Uterus (tissue), 4 donors: ENCODE measurements around the gene MRPS15. TPM values are rescaled to one million over a fixed set of nuclear protein-coding genes. Genes with fewer than 3 reads are reported as not detected.

ENCODE experiments used
- DNase-seq, 2 donors: peaks; one replicate each; pipeline ENCODE4 v3.0.0-alpha.2; 2019 to 2020
- H3K27ac ChIP-seq, 2 donors: fragments of 200-600 bp; sonication (generic); 1 replicate in 1 of 2; 2 replicates in 1 of 2; pipeline ENCODE4 v1.5.1; 2016 to 2018
- H3K27me3 ChIP-seq, 2 donors: fragments of 200-600 bp; sonication (generic); one replicate each; pipeline ENCODE4 v1.5.1; 2018 to 2019; ENCODE audit warnings: control low read depth in 1 of 2
- H3K36me3 ChIP-seq, 2 donors: fragments of 200-600 bp; sonication (generic); one replicate each; pipeline ENCODE4 v1.5.1; 2019; ENCODE audit warnings: control low read depth in 1 of 2
- H3K4me1 ChIP-seq, 2 donors: fragments of 200-600 bp; sonication (generic); one replicate each; pipeline ENCODE4 v1.5.1; 2018 to 2019; ENCODE audit warnings: control low read depth in 1 of 2
- H3K4me3 ChIP-seq, 2 donors: fragments of 200-600 bp; sonication (generic); 1 replicate in 1 of 2; 2 replicates in 1 of 2; pipeline ENCODE4 v1.5.1; 2018 to 2019; ENCODE audit warnings: mild to moderate bottlenecking in 1 of 2
- H3K9me3 ChIP-seq, 2 donors: fragments of 200-600 bp; sonication (generic); one replicate each; pipeline ENCODE4 v1.5.1; 2019; ENCODE audit warnings: control low read depth in 1 of 2
- POLR2A ChIP-seq, 2 donors: fragments of 450-650 bp; IDR thresholded peaks; one replicate each; pipeline ENCODE4 v1.6.1; 2016; ENCODE audit warnings: antibody characterized with exemption in 2 of 2, mild to moderate bottlenecking in 1 of 2, moderate library complexity in 1 of 2
- intact Hi-C: fragments of 100-400 bp; cut with DNase I; formaldehyde crosslinking; loops from one replicate; pipeline ENCODE4 v1.15.1; 2023; ENCODE audit warnings: low total_unique reads
- total RNA-seq, 4 donors: library from RNA; depleted of rRNA in 3 of 4; stranded (reverse); fragments of >200 nt in 3 of 4; gene quantifications; one replicate each; pipeline versions ENCODE4 v1.1.0 to v1.2.4, GENCODE V29; 2014 to 2023
- TF ChIP-seq, protein P1 (sequence below), 4 experiments: fragments of 200-600 bp in 2 of 4; fragments of 450-650 bp in 2 of 4; sonication (generic) in 2 of 4; IDR thresholded peaks; one replicate each; pipeline ENCODE4 v1.5.1; 2016 to 2019; ENCODE audit warnings: antibody characterized with exemption in 4 of 4, mild to moderate bottlenecking in 2 of 4, moderate library complexity in 1 of 4
- donor health status: DM: yes; HTN: yes; CAD: no.

Gene MRPS15
- total RNA-seq, 4 donors from 2014 or later, result 25.0 to 43.5 (median 36.3) TPM

- H3K9me3 ChIP-seq, result no peaks in the 10 kb centered on the region
Measured at GRCh38 chr1:36448530-36449056, 15.6 kb downstream of the MRPS15 start.

DNA sequence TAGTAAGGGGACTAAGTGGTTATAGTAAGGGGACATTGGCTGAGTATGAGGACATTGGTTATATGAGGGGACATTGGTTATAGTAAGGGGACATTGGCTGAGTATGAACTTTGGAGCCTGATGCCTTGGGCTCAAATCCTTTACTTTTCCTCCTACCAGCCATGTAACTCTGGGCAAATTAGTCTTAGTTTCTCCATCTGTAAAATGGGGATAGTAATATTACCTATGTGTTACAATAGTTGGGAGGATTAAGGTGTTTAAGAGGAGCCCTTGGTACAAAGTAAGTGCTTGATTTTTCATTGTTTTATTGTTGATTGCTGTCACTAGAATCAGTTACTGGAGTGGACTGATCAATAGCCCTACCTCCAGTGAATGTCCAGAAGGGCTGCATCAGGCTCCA is 16.7 kb downstream of the MRPS15 start:
- intact Hi-C loops, result no loop called here
- Histone ChIP-seq H3K27ac (no peak overlapping the region), H3K4me3 (no peak overlapping the region), H3K27me3 (no peaks in the 10 kb centered on the region), H3K4me1 (peaks cover 0 to 3% of the 10 kb centered on the region in 2 donors), H3K9me3 (no peaks in the 10 kb centered on the region), H3K36me3 (no peaks in the 10 kb centered on the region)
- no peak for DNase-seq
- TF ChIP-seq, protein P1, sequence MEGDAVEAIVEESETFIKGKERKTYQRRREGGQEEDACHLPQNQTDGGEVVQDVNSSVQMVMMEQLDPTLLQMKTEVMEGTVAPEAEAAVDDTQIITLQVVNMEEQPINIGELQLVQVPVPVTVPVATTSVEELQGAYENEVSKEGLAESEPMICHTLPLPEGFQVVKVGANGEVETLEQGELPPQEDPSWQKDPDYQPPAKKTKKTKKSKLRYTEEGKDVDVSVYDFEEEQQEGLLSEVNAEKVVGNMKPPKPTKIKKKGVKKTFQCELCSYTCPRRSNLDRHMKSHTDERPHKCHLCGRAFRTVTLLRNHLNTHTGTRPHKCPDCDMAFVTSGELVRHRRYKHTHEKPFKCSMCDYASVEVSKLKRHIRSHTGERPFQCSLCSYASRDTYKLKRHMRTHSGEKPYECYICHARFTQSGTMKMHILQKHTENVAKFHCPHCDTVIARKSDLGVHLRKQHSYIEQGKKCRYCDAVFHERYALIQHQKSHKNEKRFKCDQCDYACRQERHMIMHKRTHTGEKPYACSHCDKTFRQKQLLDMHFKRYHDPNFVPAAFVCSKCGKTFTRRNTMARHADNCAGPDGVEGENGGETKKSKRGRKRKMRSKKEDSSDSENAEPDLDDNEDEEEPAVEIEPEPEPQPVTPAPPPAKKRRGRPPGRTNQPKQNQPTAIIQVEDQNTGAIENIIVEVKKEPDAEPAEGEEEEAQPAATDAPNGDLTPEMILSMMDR (IDR thresholded peaks at IDR 0.05), result no peak
- no peak for TF ChIP-seq POLR2A (IDR thresholded peaks at IDR 0.05)

More at GRCh38 chr1:36448530-36449056, 15.6 kb downstream of the MRPS15 start:
- TF ChIP-seq, protein P1 (IDR thresholded peaks at IDR 0.05), result no peak
- no peak for TF ChIP-seq POLR2A (IDR thresholded peaks at IDR 0.05)
- DNase-seq, result no peak
- Histone ChIP-seq H3K27me3 (no peaks in the 10 kb centered on the region), H3K4me3 (no peak overlapping the region), H3K27ac (no peak overlapping the region), H3K4me1 (peaks cover 0 to 3% of the 10 kb centered on the region in 2 donors), H3K36me3 (no peaks in the 10 kb centered on the region)
- intact Hi-C loops, result no loop called here

DNA sequence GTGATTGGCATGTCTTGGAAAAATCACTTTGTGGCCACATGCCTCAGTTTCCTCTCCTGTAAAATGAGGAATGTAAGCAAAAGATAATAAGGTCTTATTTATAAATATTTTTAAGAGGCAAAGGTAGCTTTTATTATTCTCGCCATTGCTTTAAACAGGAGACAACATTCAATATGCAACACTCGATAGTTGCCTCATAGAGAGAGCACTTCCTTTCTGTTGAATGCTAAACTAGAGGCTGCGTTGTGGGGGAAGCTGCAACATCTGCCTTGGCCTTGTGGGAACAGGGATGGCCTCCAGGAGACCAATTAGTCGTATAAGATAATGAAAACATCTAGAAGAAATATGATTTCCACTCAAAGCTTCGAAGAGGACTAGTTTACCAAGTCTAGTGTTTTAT is 17.4 kb downstream of the MRPS15 start:
- H3K36me3 ChIP-seq, result no peaks in the 10 kb centered on the region
- H3K27me3 ChIP-seq, result no peaks in the 10 kb centered on the region
- intact Hi-C loops, result no loop called here
- no peak for TF ChIP-seq POLR2A (IDR thresholded peaks at IDR 0.05)
- TF ChIP-seq, protein P1 (IDR thresholded peaks at IDR 0.05), result no peak
- no peaks in the 10 kb centered on the region for H3K9me3 ChIP-seq
- no peak for DNase-seq
- H3K27ac ChIP-seq, result no peak overlapping the region
- H3K4me1 ChIP-seq, result peaks cover 0 to 3% of the 10 kb centered on the region in 2 donors
- no peak overlapping the region for H3K4me3 ChIP-seq

- DNase-seq, result no peak
- H3K27me3 ChIP-seq, result no peaks in the 10 kb centered on the region
- intact Hi-C loops, result no loop called here
- H3K4me3 ChIP-seq, result no peak overlapping the region
- H3K9me3 ChIP-seq, result no peaks in the 10 kb centered on the region
- TF ChIP-seq POLR2A (IDR thresholded peaks at IDR 0.05), result no peak
- TF ChIP-seq, protein P1 (IDR thresholded peaks at IDR 0.05), result no peak
- no peak overlapping the region for H3K27ac ChIP-seq
- peaks cover 0 to 3% of the 10 kb centered on the region in 2 donors for H3K4me1 ChIP-seq
- H3K36me3 ChIP-seq, result no peaks in the 10 kb centered on the region
Measured at GRCh38 chr1:36446271-36446670, 17.9 kb downstream of the MRPS15 start.

- DNase-seq, result no peak
- Histone ChIP-seq H3K27ac (no peak overlapping the region), H3K36me3 (no peaks in the 10 kb centered on the region), H3K4me1 (no peaks in the 10 kb centered on the region), H3K27me3 (no peaks in the 10 kb centered on the region), H3K9me3 (no peaks in the 10 kb centered on the region), H3K4me3 (no peak overlapping the region)
- intact Hi-C loops, result no loop called here
- no peak for TF ChIP-seq POLR2A (IDR thresholded peaks at IDR 0.05)
- TF ChIP-seq, protein P1 (IDR thresholded peaks at IDR 0.05), result no peak
Measured at GRCh38 chr1:36443297-36443696, 20.9 kb downstream of the MRPS15 start.
